Common myeloid progenitor, CD34-positive (primary cell): Measurements from ENCODE around the gene CDH23.

Source experiments
- CTCF ChIA-PET: fragments of 350-600 bp; sonication (Branson Sonifier 250); formaldehyde crosslinking; loops from one replicate; lab custom pipeline; 2021; ENCODE audit warnings: antibody characterized with exemption; lab: Charles Lee
- POLR2A ChIA-PET: fragments of 350-600 bp; sonication (Branson Sonifier 250); formaldehyde crosslinking; loops from one replicate; lab custom pipeline; 2021; ENCODE audit warnings: antibody characterized with exemption; lab: Charles Lee
- DNase-seq, 3 donors: peaks; one replicate each; pipeline versions ENCODE4 v3.0.0 to v3.0.0-alpha.2; 2013
- H3K27ac ChIP-seq, 2 experiments: 1 replicate in 1 of 2; 2 replicates in 1 of 2; pipeline ENCODE4 v1.7.0; 2013; ENCODE audit warnings: inconsistent platforms in 2 of 2, low read length in 2 of 2, mild to moderate bottlenecking in 2 of 2, low read depth in 1 of 2, moderate library complexity in 1 of 2; ENCODE audit not compliant: severe bottlenecking in 2 of 2, insufficient read depth in 1 of 2, poor library complexity in 1 of 2
- H3K27me3 ChIP-seq, 5 experiments: replicated peaks in 2 of 5; 1 replicate in 3 of 5; 2 replicates in 2 of 5; pipeline versions ENCODE4 v1.6.1 to v1.7.0; 2013; ENCODE audit warnings: low read length in 4 of 5, mild to moderate bottlenecking in 2 of 5, moderate library complexity in 2 of 5, inconsistent platforms in 1 of 5; ENCODE audit not compliant: insufficient read depth in 5 of 5, control insufficient read depth in 4 of 5
- H3K36me3 ChIP-seq, 4 experiments: 1 replicate in 2 of 4; 2 replicates in 2 of 4; pipeline versions ENCODE4 v1.6.1 to v1.7.0; 2013; ENCODE audit warnings: low read length in 3 of 4, control low read depth in 1 of 4, mild to moderate bottlenecking in 1 of 4; ENCODE audit not compliant: control insufficient read depth in 4 of 4, insufficient read depth in 4 of 4
- H3K4me1 ChIP-seq, 4 experiments: 1 replicate in 3 of 4; 2 replicates in 1 of 4; pipeline versions ENCODE4 v1.6.1 to v1.7.1; 2013; ENCODE audit warnings: low read length in 3 of 4, mild to moderate bottlenecking in 3 of 4, control low read depth in 1 of 4, inconsistent platforms in 1 of 4, moderate library complexity in 1 of 4; ENCODE audit not compliant: control insufficient read depth in 4 of 4, insufficient read depth in 4 of 4; ENCODE audit errors: control extremely low read depth in 1 of 4
- H3K4me3 ChIP-seq, 7 experiments: 1 replicate in 4 of 7; 2 replicates in 3 of 7; pipeline versions ENCODE4 v1.5.1 to v1.7.0; 2013; ENCODE audit warnings: mild to moderate bottlenecking in 7 of 7, low read length in 6 of 7, moderate library complexity in 6 of 7, inconsistent platforms in 2 of 7, low read depth in 2 of 7, control low read depth in 1 of 7; ENCODE audit not compliant: insufficient read depth in 4 of 7, control insufficient read depth in 1 of 7; ENCODE audit errors: extremely low read depth in 1 of 7
- H3K9me3 ChIP-seq, 5 experiments: 1 replicate in 4 of 5; 2 replicates in 1 of 5; pipeline versions ENCODE4 v1.6.1 to v1.7.1; 2013; ENCODE audit warnings: low read length in 4 of 5, mild to moderate bottlenecking in 2 of 5, inconsistent platforms in 1 of 5, low read depth in 1 of 5, moderate library complexity in 1 of 5; ENCODE audit not compliant: control insufficient read depth in 4 of 5, insufficient read depth in 2 of 5; ENCODE audit errors: control extremely low read depth in 1 of 5
- WGBS: methylation state at CpG from one replicate; pipeline ENCODE4 v1.1.5; 2013; ENCODE audit not compliant: insufficient coverage; 5-methylcytosine and 5-hydroxymethylcytosine counted together

The CDH23 gene

DNA sequence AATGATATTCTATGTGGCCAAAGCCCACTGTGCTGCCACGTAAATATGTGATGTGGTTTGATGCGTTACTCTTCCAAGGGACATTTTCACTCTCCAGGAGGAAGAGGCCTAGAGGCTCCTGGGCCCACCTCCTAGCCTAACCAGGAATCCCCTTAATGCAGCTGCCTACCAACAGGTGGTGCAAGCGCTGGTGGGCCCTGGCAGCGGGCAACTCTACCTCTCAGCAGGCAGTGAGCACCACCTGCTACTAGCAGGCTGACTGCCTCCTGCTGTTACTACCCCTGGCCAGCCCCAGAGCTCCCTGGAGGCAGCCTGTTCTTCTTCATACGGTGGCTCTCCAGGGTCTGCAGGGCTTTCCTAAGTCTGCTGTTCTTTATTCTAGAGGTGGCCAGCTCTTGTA lies 62.8 kb downstream of the CDH23 start:
- ChIA-PET POLR2A (no interaction called here), CTCF (interaction anchor here (1.2 to 1.4 kb wide), 2 partner anchors 26 to 64 kb away, joined by 4 read pairs; no protein-coding TSS in a partner anchor)
- Histone ChIP-seq H3K9me3 (no peaks in the 10 kb centered on the region), H3K27ac (no peak overlapping the region), H3K4me3 (no peak overlapping the region), H3K36me3 (no peaks in the 10 kb centered on the region), H3K27me3 (peaks cover 0 to 3% (median 0%) of the 10 kb centered on the region in 5 experiments), H3K4me1 (no peaks in the 10 kb centered on the region)
- WGBS, result 100% methylated on average over 2 of the region's 5 CpGs
- DNase-seq, result peak in 1 of 3 donors; percentile 6

DNA sequence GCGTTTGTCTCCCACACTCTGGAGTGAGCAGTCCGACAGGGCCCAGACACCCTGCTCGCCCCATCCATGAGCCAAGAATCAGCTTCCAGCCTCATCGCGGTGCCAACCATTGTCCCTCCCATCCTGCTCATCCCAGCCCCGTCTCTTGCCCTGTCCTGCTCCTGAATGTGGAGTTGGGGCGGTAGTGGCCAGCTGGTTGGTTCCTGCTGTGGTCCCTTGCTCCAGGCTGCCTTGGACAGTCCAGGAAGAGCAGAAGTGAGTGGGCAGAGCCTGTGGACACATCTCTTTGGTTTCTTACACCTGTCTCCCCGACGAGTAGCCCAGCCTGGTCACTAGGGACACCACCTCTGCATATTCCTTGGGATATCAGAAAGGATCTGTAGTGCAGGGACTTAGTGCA lies 63.9 kb downstream of the CDH23 start:
- peaks cover 0 to 3% (median 0%) of the 10 kb centered on the region in 5 experiments for H3K27me3 ChIP-seq
- no peak for DNase-seq
- no peaks in the 10 kb centered on the region for H3K9me3 ChIP-seq
- ChIA-PET POLR2A (no interaction called here), CTCF (interaction anchor here (0.7 to 1.4 kb wide), 3 partner anchors 25 to 86 kb away, joined by 3 to 4 read pairs (median 4); no protein-coding TSS in a partner anchor)
- 95% methylated on average over 6 of the region's 9 CpGs for WGBS
- H3K4me1 ChIP-seq, result no peaks in the 10 kb centered on the region
- no peaks in the 10 kb centered on the region for H3K36me3 ChIP-seq
- no peak overlapping the region for H3K27ac ChIP-seq
- H3K4me3 ChIP-seq, result no peak overlapping the region

DNA sequence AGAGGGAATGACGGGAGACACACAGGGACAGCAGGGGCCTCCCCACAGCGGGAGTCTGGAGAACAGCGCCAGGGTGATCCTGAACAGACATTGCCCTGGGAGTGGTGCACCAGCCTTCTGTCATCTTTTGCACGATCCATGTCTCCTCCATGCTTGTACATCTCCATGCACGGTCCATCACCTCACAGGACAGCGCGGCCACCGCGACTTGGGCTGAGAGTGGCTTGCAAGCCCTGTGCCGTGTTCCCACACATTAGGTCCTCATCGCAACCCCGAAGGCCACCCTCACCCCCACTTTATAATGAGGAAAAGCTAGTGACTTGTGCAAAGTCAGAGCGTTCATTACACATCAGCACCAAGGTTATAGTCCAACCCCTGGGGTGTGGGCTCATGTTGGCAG lies 64.7 kb downstream of the CDH23 start:
- WGBS, result 100% methylated on average over 6 of the region's 13 CpGs
- CTCF ChIA-PET, result no interaction called here
- Histone ChIP-seq H3K9me3 (no peaks in the 10 kb centered on the region), H3K4me1 (no peaks in the 10 kb centered on the region), H3K4me3 (no peak overlapping the region), H3K27me3 (peaks cover 0 to 3% (median 0%) of the 10 kb centered on the region in 5 experiments), H3K27ac (no peak overlapping the region), H3K36me3 (no peaks in the 10 kb centered on the region)
- no peak for DNase-seq
- POLR2A ChIA-PET, result interaction anchor here (0.6 kb wide), 1 partner anchor 37 kb away, joined by 3 read pairs; no protein-coding TSS in a partner anchor

DNA sequence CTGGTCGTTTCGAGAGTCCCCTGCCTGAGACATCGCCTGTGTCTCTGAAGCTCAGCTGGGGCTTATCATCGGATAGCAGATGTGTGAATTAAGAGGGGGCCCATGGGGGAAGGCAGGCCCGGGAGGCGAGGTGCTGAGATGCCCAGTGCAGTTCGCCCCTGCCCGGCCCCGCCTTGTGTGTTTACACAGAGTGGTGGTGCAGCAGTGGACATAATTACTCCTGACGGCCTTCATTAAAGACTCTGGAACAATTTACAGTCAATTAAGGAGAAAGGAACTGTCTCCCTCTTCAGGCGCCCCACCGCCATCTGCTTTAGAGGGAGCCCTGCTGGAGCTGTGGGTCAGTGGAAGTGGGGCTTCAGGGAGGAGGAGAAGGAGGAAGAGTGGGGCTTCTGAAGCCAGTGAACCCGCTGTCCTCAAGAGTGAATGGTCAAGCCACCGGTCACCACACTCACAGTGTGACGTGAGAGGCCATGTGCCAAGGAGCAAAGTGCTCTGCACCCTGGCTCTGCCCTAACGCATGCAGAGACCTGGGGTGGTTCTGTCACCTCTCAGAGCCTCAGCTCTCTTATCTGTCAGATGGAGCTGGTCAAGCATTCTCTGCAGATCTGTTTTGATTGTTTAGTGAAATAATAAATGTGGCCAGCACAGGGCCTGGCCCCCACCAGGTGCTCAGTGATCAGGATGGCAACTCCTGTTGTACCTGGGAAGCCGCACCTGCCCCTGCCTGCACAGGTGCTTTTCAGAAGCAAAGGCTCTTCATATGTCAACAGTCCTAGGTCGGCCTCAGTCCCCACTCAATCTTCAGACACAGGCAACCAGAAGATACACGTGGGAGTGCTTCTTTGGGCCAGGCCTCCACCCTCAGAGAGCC lies 65.6 kb downstream of the CDH23 start:
- ChIA-PET CTCF (no interaction called here), POLR2A (interaction anchor here (0.6 kb wide), 1 partner anchor 38 kb away, joined by 3 read pairs; no protein-coding TSS in a partner anchor)
- peak in 1 of 3 donors; percentile 15 for DNase-seq

DNA sequence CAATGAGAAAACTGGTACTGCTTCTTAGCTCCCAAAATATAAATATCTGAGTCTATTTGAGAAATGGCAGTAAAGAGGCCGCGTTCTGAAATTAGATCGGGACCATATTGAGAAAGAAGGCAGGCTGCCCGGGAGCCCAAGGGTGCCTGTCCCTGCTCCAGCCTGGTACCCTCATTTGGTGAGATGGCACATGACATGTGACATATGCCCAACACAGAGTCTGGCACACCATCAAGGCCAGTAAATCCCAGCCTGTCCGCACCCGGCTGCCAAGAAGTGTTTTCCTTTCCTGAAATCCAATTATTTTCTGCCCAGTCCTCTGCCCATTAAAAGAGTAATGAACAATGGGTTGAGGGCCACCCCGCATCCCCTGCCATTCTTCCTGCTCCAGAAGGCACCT lies 66.4 kb downstream of the CDH23 start:
- H3K27me3 ChIP-seq, result peaks cover 0 to 3% (median 0%) of the 10 kb centered on the region in 5 experiments
- DNase-seq, result no peak
- no peaks in the 10 kb centered on the region for H3K9me3 ChIP-seq
- H3K4me1 ChIP-seq, result no peaks in the 10 kb centered on the region
- no peaks in the 10 kb centered on the region for H3K36me3 ChIP-seq
- WGBS, result 100% methylated on average over 6 of the region's 7 CpGs
- ChIA-PET POLR2A (no interaction called here), CTCF (no interaction called here)
- H3K4me3 ChIP-seq, result no peak overlapping the region
- no peak overlapping the region for H3K27ac ChIP-seq

More for the DNA sequence above, 65.6 kb downstream of the CDH23 start:
- H3K9me3 ChIP-seq, result no peaks in the 10 kb centered on the region
- H3K36me3 ChIP-seq, result no peaks in the 10 kb centered on the region
- H3K4me3 ChIP-seq, result no peak overlapping the region
- no peak overlapping the region for H3K27ac ChIP-seq
- peaks cover 0 to 3% (median 0%) of the 10 kb centered on the region in 5 experiments for H3K27me3 ChIP-seq
- WGBS, result 95% methylated on average over 19 of the region's 19 CpGs
- no peaks in the 10 kb centered on the region for H3K4me1 ChIP-seq

DNA sequence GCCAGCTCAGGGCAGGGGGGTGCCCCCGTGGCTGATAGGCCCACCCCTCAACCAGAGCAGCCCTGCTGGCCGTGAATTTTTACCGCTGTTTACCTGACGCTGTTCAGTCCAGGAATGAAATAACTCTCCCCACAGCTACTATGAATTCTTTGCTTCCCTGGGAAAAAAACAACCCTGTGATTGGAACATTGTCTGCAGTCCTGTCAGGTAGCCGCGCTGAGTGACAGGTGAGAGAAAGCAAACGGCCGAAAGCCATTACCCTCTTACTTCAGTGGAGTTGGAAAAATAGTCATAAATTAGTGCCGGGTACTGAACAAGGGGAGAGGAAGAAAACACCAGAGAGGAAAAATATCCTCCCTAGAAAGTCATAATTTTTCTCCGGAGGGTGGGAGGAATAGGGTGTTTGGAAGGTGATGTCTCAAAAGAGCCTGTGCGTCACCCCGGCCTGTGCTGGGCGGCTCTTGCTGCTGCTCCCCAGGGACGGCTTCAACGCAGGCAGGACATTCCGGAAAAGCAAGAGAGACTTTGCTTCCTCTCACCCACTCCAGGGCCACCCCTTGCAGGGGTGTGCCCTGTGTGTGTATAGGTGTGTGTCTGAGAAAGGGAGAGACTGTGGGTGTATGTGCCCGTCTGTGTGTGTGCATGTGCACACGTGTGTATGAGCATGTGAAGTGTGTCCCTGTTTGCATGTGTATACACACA lies 69.0 kb downstream of the CDH23 start:
- ChIA-PET POLR2A (no interaction called here), CTCF (interaction anchor here (0.9 kb wide), 1 partner anchor 43 kb away, joined by 3 read pairs; no protein-coding TSS in a partner anchor)
- Histone ChIP-seq H3K4me3 (no peak overlapping the region), H3K27ac (no peak overlapping the region), H3K9me3 (no peaks in the 10 kb centered on the region), H3K36me3 (no peaks in the 10 kb centered on the region), H3K27me3 (peaks cover 0 to 3% (median 0%) of the 10 kb centered on the region in 5 experiments), H3K4me1 (no peaks in the 10 kb centered on the region)
- 94% methylated on average over 7 of the region's 18 CpGs for WGBS
- no peak for DNase-seq
